ENCODE data around the gene PLEKHA3.

GRCh38 chr2:178452334-178452733, 27.9 kb upstream of the PLEKHA3 start:
- TF ChIP-seq CTCF (conservative IDR thresholded peaks at IDR 0.05 in 1 of 2, IDR thresholded peaks at IDR 0.05 in 1 of 2; ENCODE audit: low read depth in 1 of 2, low read length in 2 of 2) (no peak), EZH2 (IDR thresholded peaks at IDR 0.05; ENCODE audit: low read length, missing control alignments) (no peak)
